ENCODE data around the gene MGP.

The MGP gene

GRCh38 chr12:14854586-14855183, 31.0 kb downstream of the MGP start:
- DNase-seq (ENCODE audit: low spot score): no peak

GRCh38 chr12:14853961-14854360, 31.7 kb downstream of the MGP start:
- no peak for DNase-seq (ENCODE audit: low spot score)

- no peak for DNase-seq (ENCODE audit: low spot score)
Measured at GRCh38 chr12:14852880-14853279, 32.8 kb downstream of the MGP start.

DNA sequence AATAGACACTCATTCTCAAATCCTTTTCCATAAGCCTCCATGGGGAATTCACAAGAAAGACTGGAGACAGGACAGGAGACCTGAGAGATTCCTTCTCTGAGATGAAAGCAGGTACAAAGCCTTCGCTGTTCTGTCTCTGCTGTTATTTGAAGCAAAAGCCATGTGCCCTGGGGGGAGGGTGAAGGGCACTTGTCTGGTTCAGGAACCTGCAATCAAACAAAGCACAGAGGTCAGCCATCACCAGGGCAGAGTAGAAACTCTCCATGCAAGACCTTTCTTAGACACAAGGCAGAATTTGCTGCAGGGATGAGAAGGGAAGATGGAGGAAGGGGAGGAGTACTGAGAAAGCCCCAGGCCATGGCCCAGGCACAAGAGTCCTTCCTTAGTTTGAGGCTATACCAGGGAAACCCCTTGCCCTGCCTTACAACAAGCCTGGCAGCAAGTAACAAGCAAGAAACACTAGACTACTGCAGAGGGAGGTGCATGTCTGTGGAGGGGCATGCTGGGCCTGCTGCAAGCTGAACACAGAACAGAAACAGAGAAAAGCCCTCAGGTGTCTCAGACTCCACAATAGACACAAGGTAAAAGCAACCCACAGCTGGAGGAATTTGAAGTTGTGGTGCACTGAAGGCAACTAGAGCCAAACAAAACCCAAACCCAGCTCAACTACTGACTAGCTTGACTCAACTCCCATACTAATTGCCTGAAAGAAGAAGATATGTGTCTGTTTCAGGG, 34.6 kb downstream of the MGP start:
- no peak for DNase-seq (ENCODE audit: low spot score)

- DNase-seq (ENCODE audit: low spot score): no peak
Measured at GRCh38 chr12:14849661-14850060, 36.0 kb downstream of the MGP start.

DNA sequence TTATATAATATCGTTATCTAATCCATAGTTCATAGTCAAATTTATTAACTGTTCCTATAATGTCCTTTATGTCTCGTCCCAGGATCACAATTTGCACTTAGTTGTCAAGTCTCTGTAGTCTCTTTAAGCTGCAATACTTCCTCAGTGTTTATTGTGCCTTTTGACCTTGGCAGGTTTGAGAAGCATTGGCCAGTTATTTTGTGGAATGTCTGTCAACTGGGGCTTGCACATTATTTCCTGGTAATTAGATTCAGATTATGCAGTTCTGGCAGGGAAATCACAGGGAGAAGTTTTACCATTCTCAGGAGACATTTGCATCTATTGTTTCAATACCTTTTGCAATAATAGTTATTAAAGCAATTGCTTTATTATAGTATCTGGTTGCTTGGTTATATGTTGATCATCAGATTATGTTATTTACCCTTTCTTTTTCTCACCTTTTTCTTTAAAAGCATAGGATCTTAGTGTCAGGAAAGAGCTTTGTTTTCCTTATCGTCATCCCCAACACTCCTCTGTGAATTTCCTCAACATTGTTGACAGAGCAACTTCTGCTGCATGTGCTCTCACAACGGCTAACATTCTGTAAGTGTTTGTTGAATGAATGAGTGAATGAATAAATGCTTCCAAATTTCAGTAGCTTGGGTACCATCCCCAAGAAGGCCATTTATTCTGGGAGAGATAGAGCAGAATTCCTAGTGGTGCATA, 38.6 kb downstream of the MGP start:
- DNase-seq (ENCODE audit: low spot score): no peak

DNA sequence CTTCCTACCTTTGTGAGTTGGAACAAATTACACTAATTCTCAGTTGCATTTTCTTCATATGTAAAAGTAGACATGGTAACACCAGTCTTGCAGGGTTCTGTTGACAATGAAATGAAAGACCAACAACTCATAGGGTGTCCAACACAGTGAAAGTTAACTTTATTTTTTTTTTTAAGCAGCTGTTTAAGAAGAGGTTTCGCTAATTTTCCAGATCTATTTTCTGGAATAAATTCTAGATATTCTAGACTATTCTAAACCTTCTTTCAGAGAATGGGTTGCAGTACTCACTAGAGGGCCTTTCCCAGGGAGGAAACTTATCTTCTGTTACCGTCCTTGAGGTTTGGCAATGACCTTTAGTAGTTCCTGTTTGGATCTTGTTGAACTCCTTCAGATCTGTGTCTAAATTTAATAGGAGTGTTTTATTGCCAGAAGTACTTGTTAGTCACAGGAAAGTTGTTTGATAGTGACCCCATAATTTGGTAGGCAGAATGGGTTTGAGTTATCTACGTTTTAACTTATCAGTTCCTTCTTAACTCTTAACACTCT, 39.5 kb downstream of the MGP start:
- DNase-seq (ENCODE audit: low spot score): peak; percentile 36

DNA sequence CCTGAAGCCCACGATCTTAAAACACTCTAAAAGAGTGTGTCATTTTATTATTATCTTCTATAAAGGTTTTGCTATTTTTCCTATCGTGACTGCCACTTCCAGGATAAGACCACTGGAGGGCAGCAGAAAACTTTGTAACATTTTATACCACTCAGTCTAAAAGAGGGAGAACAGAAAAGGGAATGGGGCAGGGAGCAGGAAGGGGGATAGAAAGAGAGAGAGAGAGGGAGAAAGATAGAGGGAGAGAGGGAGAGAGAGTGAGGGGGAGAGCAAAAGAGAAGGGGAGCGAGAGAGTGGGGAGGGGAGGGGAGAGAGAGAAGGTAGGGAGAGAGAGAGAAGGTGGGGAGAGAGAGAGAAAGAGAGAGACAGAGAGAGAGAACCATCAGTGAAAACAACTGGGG, 40.3 kb downstream of the MGP start:
- peak; percentile 87 for DNase-seq (ENCODE audit: low spot score)

DNA sequence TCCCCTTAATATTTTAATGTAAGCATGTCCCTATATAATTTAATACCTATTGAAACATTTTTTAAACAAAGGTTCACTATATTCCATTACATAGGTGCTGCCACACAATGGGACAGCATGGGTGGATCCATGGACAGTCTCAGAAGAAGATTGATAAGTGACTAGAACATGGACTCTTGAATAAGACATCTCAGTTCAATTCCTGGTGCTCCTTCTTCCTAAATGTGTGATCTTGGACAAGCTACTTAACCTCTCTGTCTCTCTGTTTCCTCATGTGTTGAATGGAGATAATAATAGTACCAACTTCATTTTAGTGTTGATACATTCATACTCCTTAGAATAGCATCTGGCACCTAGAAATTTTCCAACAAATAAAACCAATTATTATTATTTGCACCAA, 41.3 kb downstream of the MGP start:
- peak; percentile 53 for DNase-seq (ENCODE audit: low spot score)

GRCh38 chr12:14843425-14843887, 42.2 kb downstream of the MGP start, which contains the start of gene ART4:
Gene ART4 (minus strand): TSS chr12:14843526. CDS start chr12:14843113, 413 bp downstream.
- peak; percentile 92 for DNase-seq (ENCODE audit: low spot score)

GRCh38 chr12:14842315-14842714, 43.3 kb downstream of the MGP start:
- peak; percentile 32 for DNase-seq (ENCODE audit: low spot score)

DNA sequence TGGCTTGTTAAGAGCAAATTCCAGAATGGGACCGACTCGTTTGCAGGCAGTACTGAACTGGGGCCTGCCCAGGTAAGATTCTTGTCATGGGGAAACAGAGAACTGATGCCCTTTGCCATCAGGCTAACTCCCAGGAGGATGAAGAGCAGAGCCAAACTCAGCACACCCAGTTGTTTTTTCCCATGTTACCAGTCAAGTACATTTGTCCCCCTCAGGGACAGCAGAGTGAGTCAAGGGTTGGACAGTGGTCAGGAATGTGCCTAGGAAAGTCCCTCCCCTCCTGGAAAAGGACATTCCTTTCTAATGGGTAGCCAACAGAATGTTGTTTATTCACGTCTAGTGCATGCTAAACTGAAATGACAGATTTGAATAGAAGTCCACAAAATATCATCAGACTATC, 43.9 kb downstream of the MGP start:
- DNase-seq (ENCODE audit: low spot score): peak; percentile 32

- DNase-seq (ENCODE audit: low spot score): no peak
Measured at GRCh38 chr12:14840616-14841015, 45.0 kb downstream of the MGP start.

DNA sequence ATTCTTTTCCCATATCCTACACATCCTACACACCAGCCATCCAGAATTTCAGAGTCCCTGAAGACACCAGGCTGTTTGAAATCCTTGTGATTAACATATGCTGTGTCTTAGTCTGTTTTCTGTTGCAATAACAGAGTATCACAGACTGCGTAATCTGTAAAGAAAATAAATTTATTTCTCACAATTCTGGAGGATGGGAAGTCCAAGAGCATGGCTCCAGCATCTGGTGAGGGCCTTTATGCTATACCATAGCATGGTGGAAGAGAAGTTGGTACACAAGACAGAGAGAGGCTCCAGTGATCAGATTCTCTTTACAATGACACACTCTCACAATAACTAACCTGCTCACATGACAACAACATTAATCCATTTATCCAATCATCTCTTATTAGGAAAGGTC, 46.4 kb downstream of the MGP start:
- no peak for DNase-seq (ENCODE audit: low spot score)

GRCh38 chr12:14836336-14837210, 49.1 kb downstream of the MGP start:
- DNase-seq (ENCODE audit: low spot score): peak; percentile 56

DNA sequence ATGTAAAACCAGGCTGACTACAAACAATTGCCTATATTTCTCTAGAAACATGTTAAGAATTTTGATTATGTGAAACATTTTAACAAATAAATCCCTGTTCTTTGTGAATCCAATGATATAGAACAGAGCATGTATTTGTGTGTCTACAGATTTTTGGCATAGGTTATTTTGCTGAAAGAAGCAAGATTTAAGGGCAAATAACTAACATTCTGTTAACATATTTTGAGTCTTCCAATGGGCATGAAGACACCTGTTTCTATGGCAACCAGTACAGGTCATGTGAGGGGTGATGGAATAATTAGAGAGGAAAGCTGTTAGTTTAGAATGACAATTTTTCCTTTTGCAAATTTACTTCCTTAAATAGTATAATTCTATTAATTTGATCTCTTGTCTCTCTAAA, 51.1 kb downstream of the MGP start:
- DNase-seq (ENCODE audit: low spot score): no peak

DNA sequence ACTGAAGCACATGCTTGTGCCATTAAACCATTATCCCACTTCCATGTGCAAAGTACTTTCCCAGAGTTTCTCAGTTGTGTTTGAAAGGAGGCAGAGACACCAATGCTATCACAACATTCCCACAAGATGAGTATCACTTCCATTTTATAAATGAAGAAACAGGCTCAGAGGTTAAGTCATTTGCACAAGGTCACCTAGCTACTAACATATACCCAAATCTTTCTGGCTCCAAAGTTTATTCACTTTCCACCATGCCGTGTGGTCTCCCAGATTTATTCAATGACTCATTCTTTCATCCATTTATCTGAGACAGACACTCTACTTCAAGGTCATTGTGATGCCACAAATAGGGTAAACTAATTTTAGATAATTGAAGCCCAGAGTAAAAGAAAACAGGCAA, 51.7 kb downstream of the MGP start:
- peak; percentile 45 for DNase-seq (ENCODE audit: low spot score)

DNA sequence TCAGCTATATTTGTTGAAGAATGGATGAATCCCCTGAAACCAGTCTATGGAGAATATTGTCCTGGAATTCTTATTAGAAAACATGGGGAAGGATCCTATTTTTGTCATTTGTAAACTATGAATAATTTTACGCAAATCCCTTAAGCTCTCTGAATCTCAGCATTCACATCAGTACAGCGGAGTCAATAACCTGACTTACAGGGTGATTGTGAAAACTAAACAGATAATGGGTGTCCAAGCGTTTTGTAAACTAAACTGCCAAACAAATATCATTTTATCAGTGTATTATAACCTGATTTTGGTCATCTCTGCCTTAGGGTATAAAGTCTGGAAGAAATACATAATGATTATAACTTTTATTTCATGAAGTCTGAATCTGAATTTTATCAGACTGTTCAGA, 52.3 kb downstream of the MGP start:
- no peak for DNase-seq (ENCODE audit: low spot score)

All from hematopoietic multipotent progenitor cell treated with erythropoietin and hydrocortisone succinate and interleukin-3 and kit ligand, for 15 days (in vitro differentiated cells).